SK-MEL-5 (cell line): ENCODE results near the gene PAK4. TPM values are rescaled to one million over a fixed set of nuclear protein-coding genes. Genes with fewer than 3 reads are reported as not detected.

Experiments used
- DNase-seq: peaks from one replicate; pipeline ENCODE4 v3.0.0-alpha.2; 2016; ENCODE audit warnings: low read depth, low spot score
- in situ Hi-C: cut with HindIII; loops from 2 replicates; pipeline ENCODE4 v1.10.0; 2016; ENCODE audit warnings: low sequenced_read_pairs, high pct_unique_total_duplicates, low pct_unique_long_range_greater_than_20kb
- total RNA-seq: library from RNA; depleted of rRNA; stranded (reverse); fragments of >200 nt; shearing (Covaris generic); gene quantifications from 2 replicates; pipeline ENCODE4 v1.2.3, GENCODE V29; 2014

PAK4 gene
- total RNA-seq, 1 experiment from 2014 or later: 3.7 TPM

DNA sequence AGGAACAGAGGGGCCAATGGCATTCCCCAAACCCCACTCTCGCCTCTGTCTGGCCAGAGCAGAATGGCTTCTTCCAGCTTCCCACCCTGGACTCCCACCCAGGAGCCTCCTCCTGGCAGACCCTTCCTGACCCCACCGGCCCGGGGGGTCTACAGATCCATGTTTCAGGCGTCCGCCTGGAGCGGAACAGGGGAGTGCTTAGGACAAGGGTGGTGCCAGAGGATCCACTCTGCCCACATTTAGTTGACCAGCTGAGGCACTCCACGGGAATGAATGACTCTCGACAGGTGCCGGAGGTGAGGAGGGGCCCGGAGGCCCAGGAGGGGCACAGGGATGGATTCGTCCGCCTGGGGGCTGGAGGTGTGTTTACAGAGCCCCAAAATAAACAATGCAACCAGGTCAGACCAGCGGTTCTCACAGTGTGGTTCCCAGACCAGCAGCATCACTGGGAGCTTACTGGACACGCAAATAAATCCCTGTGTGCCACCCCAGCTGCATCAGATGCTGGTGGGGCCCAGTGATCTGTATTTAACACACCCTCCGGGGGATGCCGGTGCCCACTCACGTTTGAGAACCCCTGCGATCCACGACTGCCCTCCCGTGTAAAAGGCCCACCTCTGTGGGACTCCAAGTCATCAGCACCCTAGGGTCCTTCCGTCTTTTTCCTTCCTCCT lies 56.1 kb downstream of the PAK4 start:
- no peak for DNase-seq
- in situ Hi-C loops: no loop called here

DNA sequence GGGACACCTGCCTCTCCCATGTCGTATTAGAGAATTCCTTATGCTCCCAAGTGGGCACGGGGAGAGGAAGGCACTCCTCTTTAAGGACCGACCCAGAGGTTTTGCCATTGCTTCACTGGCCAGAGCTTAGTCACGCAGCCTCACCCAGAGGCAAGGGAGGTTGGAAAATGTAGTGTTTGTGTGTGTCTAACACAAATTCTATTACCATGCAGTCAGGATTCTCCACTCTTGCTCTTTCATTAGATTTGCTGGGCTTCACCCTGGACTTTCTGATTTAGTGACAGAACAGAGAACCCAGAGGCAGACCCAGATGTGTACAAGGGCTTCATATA lies 56.6 kb downstream of the PAK4 start:
- DNase-seq: no peak
- in situ Hi-C loops: no loop called here

DNA sequence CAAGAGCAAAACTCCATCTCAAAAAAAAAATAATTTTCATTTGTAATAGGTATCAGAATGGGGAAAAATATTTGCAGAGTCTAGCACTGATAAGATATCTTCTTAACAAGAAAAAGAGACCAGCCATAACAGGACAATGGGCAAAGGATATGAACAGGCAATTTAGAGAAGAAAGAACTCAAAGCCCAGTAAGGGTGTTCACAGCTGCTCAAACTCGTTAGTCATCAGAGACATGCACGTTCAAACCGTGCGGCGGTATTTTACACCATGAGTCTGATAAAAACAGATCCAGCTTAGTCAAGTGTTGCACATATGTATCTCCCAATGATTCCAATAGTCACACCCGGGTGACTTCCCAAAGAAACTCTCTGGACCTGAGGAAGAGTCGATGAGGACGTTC lies 57.5 kb downstream of the PAK4 start:
- DNase-seq: no peak
- in situ Hi-C loops: no loop called here

DNA sequence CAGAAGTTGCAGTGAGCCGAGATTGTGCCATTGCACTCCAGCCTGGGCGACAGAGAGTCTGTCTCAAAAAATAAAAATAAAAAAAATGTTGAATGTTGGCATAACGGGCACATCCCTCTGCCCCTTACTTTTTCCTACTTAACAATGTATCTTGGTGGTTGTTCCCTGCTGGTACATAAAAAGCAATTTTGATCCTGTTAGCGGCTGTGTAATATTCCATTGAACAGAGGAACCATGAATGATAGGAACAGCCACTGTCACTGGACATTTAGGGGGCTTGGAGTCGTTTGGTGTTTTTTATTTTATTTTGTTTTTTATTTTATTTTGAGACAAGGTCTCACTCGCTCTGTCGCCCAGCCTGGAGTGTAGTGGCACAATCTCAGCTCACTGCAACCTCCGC lies 60.8 kb downstream of the PAK4 start:
- in situ Hi-C loops: no loop called here

DNA sequence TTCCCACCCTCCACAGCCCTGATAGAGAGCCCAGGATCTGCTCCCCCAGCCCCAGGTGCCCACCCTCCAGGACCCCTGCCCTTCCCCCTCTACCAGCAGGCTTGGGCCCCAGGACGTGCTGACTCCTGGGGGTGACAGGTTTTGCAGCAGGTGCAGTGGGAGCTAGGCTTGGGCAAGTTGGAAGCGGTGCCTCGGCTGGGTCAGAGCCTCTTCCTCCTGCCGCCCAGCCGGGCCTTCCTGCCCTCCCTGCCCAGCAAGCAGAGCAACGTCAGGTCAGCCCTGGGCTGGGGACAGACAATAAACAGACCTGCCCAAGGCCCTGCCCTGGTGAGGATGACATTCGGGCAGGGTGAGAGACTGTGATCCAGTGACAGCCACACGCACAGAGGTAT lies 62.0 kb downstream of the PAK4 start:
- no peak for DNase-seq
- in situ Hi-C loops: no loop called here

More for the DNA sequence above, 60.8 kb downstream of the PAK4 start:
- DNase-seq: no peak

DNA sequence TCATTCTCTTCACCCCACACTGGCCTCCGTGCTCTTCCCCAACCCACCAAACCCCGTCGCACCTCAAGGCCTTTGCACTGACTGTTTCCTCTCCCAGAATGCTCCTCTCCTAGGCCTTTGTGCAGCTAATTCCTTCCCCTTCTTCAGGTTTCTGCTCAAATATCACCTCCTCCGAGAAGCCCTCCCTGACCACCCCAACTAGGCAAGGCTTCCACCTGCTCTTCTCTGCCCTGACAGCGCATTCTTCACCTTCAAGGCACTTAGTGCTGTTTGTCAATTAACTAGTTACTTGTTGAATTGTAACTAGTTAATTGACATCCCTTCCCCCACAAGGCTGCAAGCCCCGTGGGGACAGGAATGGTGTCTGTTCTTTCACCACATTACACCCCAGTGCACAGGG lies 63.4 kb downstream of the PAK4 start:
- no peak for DNase-seq
- in situ Hi-C loops: no loop called here

DNA sequence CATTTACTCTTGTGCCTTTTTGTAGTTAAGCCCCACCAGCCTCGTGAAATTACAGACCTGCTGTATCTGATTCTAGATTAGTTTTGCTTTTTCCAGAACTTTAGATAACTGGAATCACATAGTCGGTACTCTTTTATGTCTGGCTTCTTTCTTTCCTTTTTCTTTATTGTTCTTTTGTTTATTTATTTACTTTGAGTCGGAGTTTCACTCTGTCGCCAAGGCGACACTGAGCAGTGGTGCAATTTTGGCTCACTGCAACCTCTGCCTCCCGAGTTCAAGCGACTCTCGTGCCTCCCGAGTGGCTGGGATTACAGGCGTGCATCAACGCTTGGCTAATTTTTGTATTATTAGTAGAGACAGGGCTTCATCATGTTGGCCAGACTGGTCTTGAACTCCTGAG lies 65.2 kb downstream of the PAK4 start:
- DNase-seq: no peak
- in situ Hi-C loops: no loop called here

DNA sequence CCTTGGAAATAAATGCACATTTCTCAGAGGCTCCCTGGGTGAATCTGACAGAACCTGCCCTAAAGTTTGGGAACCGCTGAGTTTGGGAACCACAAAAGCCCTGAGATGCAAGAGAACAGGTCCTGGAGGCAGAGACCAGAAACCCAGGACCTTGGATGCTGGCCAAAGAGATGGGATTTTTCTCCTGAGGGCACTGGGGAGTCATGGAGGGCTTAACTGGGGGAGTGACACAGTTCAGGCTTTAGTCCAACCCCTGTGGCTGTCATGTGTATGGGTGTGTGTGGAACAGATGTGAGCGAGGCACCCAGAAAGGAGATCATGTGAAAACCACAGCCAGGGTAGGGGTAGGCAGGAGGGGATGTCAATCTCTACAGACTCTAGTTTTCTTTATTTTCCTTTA lies 67.3 kb downstream of the PAK4 start:
- no peak for DNase-seq
- in situ Hi-C loops: no loop called here

DNA sequence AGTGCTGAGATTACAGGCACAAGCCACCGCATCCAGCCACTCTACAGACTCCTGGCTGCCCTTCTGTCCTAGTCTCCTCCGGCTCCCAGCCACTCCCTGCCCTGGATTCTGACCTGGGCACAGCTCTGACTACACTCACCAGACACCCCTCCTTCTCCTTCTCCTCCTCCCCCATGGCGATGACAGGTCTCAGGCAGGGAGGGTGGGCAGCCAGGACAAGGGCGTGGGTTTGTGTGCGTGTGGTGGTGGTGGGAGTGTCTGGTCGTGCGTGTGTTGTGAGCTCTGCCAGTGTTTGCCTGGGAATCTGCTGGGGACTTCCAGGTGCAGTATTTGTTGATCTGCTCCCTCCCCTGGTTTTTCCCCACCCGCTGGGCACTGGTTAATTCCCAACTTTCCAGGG lies 68.2 kb downstream of the PAK4 start:
- DNase-seq: no peak

DNA sequence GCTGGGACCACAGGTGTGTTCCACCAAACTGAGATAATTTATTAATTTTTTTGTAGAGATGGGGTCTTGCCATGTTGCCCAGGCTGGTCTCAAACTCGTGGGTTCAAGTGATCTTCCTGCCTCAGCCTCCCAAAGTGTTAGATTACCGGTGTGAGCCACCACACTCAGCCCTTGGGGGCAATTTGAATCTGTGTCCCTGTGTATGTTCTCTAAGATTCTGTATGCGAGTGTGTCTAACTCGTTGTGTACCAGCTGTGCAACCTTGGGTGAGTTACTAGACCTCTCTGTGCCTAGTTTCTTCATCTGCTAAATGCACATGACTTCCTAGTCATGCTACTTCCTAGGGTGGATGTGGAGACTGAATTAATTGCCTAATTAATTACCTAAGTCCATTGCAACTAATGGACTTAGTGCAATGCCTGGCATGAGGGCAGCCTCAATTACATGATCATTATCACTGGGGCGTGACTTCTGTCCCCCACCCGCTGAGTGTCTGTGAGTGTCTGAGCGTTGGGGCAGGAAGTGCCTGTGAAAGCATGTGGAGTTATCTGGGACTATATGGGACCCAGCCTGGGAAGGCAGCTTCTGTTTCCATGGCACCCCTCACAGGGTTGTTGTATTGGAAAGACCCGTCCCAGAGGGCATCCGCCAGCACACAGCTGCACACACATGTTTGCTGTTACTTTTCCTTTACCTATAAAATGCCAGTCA lies 69.4 kb downstream of the PAK4 start:
- in situ Hi-C loops: no loop called here
- DNase-seq: no peak

More for the DNA sequence above, 68.2 kb downstream of the PAK4 start:
- in situ Hi-C loops: no loop called here

DNA sequence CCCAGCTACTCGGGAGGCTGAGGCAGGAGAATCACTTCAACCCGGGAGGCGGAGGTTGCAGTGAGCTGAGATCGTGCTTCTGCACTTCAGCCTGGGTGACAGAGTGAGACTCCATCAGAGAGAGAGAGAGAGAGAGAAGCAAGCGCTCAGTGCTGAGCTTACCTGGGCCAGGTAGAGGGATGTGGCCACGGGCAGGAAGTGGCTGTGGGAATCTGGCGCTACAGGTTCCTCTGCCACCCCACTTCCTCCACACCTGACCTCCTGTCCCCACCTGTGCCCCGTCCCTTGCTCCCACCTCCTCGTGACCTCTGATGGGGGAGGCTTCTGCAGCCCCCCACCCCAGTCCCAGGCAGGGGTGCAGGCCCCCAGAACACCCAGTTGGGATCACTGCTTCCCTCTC lies 70.2 kb downstream of the PAK4 start:
- no peak for DNase-seq
- in situ Hi-C loops: no loop called here

DNA sequence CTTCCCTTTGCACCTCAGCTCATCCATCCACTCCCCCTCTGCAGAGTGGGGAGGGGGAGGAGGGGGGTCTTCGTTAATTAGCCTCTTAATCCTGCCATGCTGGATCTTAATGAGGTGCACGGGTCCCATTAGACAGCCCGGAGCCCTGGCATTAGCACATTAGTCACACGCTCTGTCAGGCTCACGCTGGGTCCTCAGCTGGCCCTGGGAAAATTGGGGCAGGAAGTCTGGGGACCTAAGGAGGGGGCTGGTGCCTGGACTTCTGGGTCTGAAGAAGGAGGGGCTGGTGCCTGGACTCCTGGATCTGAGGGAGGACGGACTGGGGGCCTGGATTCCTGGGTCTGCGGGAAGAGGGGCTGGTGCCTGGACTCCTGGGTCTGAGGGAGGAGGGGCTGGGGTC lies 70.7 kb downstream of the PAK4 start:
- in situ Hi-C loops: no loop called here
- DNase-seq: no peak

DNA sequence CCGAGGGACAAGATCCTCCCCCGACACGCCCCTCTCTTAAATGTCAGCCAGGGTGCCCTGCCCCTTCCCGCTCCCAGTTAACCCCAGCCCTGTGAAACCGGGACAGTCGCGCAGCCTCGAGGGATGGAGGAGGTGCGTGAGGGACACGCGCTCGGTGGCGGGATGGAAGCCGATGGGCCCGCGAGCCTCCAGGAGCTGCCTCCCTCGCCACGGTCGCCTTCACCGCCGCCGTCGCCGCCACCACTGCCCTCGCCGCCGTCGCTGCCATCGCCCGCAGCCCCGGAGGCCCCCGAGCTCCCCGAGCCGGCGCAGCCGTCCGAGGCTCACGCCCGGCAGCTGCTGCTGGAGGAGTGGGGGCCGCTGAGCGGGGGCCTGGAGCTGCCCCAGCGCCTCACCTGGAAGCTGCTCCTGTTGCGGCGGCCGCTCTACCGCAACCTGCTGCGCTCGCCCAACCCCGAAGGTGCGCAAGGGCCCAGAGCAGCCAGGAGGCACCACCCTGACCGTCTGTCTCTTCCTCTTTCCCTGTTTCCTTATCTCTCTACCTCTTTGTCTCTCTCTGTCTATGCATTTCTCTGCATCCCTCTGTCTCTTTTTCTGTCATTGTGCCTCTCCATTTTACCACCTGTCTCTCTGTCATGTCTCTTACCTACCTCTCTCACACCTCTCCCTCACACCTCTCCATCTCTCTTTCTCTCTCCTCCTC lies 71.4 kb downstream of the PAK4 start, which contains the start of gene NCCRP1:
TSS of gene NCCRP1 (plus strand) at position 105 of the 703 bp plus-strand sequence. CDS start at position 124, 19 bp downstream.
- DNase-seq: no peak
- in situ Hi-C loops: no loop called here

DNA sequence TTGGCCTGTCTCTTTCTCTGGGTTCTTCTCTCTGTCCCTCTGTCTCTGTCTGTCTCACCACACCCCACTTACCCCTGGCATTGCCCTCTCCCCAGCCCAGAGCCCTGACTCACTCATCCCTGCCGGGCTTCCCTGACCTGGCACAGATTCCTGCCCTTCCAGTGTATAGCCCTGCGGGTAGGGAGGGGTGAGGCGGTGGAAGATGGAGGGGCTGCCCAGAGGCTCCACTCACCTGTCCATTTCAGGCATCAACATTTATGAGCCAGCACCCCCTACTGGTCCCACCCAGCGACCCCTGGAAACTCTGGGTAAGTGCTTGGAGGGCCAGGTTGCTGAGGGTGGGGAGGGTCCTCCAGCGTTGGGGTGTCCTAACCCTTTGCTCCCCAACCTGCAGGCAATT lies 72.2 kb downstream of the PAK4 start:
- no peak for DNase-seq
- in situ Hi-C loops: no loop called here

DNA sequence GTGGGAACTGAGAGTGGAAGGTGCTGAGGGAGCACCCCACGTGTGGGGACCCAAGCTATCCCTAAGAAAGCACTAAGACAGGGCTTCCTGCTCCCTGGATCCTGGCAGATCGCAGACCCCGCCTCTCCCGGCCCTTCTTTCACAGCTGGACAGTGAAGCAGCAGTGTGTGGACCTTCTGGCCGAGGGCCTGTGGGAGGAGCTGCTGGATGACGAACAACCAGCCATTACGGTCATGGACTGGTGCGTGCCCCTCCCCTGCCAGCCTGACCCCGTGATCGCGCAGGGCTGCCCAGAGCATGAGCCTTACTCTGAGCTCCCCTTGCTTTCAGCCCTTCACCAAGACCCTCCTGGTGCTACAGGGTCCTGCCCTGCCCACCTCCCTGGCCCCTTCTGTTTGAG lies 73.4 kb downstream of the PAK4 start:
- in situ Hi-C loops: no loop called here
- peak; percentile 89 for DNase-seq

DNA sequence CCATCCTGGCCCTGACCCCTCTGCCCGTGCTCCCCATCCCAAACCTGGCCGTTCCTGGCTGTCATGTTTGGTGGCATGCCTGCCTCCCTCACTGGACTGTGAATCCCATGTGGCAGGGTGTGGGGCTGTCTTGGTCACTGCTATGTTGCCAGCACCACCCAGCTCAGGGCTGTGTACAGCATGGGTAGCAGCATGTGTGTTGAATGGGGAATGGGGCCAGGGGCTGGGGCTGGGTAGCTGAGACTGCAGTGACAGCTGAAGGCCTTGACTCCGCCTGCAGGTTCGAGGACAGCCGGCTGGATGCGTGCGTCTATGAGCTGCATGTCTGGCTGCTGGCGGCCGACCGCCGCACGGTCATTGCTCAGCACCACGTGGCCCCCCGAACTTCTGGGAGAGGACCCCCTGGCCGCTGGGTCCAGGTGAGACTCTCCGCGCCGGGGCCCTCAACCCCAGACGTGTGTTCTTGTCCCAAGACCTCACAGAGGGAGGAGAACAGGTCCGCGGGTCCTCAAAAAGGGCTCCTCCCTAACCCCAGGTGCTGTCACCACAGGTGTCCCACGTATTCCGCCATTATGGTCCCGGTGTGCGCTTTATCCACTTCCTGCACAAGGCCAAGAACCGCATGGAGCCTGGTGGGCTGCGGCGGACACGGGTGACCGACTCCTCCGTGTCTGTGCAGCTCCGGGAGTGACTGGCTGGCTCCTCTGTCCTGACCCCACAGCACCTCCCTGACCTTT lies 74.6 kb downstream of the PAK4 start:
- DNase-seq: no peak
- in situ Hi-C loops: no loop called here

DNA sequence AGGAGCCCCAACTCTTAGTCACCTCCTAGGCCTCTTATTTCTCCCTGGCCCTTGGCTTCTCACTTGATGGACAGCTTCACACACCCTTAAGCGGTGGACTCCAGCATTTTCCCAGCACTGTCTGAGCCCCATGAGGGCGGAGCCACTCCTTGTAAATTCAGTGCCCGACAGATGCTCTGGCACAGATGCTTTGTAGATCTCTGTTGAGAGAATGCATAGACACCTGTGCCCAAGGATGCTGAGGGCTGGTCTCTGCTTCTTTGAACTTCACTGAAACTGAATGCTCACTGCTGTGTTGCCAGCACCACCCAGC lies 75.2 kb downstream of the PAK4 start:
- in situ Hi-C loops: no loop called here
- DNase-seq: no peak

DNA sequence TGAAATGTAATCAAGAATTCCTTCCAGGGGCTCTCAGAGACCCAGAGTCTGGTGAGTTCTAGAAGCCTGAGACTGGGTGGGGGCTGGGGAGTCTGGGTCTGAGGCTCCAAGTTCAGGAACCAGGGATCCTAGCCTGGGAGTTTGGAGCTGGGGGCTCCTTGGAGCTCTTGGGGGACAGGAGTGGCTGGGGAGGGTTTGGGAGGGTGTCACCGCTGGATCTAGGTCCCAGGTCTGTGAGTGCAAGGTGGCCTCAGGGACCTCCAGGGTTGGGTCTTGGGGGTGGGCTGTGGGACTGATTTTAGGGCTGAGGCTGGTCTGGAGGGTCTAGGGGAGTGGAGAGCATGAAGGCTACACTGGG lies 77.4 kb downstream of the PAK4 start:
- DNase-seq: no peak
- in situ Hi-C loops: no loop called here
